Measurements from ENCODE around the gene IFNAR1. TPM values are rescaled to one million over a fixed set of nuclear protein-coding genes. Genes with fewer than 3 reads are reported as not detected.

Gene IFNAR1
- total and polyA plus RNA-seq, 9 of the 15 experiments (the other 6 are each of a cell fraction or from before 2014, with no cell fraction given), result 8.6 to 31.8 (median 14.8) TPM

GRCh38 chr21:33281096-33281652 is 43.6 kb upstream of the IFNAR1 start:
- no peak overlapping the region for H3K27ac ChIP-seq (ENCODE audit: extremely low read depth, low read depth, low read length)
- H3K4me3 ChIP-seq, result no peak overlapping the region
- no peaks in the 10 kb centered on the region for H4K20me1 ChIP-seq (replicated peaks; ENCODE audit: control insufficient read depth, insufficient read depth, low read length)
- WGBS (ENCODE audit: insufficient coverage, low coverage, missing lambda C conversion rate), result 67% methylated on average over 6 of the region's 6 CpGs
- ChIA-PET POLR2A (interaction anchor here (0.5 to 1.2 kb wide), 5 partner anchors 9 to 751 kb away, joined by 3 to 4 read pairs (median 3); partner anchors contain the start of genes IFNAR1 and IFNAR2), CTCF (ENCODE audit: low intra/inter-chr PET ratio) (interaction anchor here (0.6 kb wide), 1 partner anchor 79 kb away, joined by 3 read pairs; no protein-coding TSS in a partner anchor)
- FAIRE-seq (no peak), ATAC-seq (peak; percentile 37), DNase-seq (ENCODE audit: extremely low read depth in 1 of 4, low spot score in 3 of 4) (no peak)
- no peak overlapping the region for H3K4me2 ChIP-seq (ENCODE audit: insufficient read depth, low read length)
- H3K36me3 ChIP-seq (ENCODE audit: control insufficient read depth, insufficient read depth, low read length), result peaks cover 23% of the 10 kb centered on the region; the same call in 2 of the 3 replicates
- in situ Hi-C loops (cut with MboI) (no loop called here), intact Hi-C loops (cut with micrococcal nuclease) (no loop called here)
- H2AFZ ChIP-seq (ENCODE audit: low read depth, low read length), result no peak overlapping the region
- H3K9ac ChIP-seq (ENCODE audit: insufficient read depth in 1 of 2, low read depth in 2 of 2, low read length in 2 of 2), result no peak overlapping the region
- no peaks in the 10 kb centered on the region for H3K9me3 ChIP-seq (replicated peaks; ENCODE audit: control insufficient read depth, insufficient read depth, low read depth, low read length)
- no peaks in the 10 kb centered on the region for H3K9me1 ChIP-seq (ENCODE audit: control insufficient read depth, insufficient read depth, low read length)
- no TSS peak for BruUV-seq (replicated peaks)
- peaks cover 3 to 6% of the 10 kb centered on the region in 2 experiments; a peak in 3 of 5 replicates for H3K4me1 ChIP-seq (replicated peaks in 1 of 2; ENCODE audit: control insufficient read depth in 2 of 2, insufficient read depth in 2 of 2, low read length in 2 of 2)
- H3K79me2 ChIP-seq (ENCODE audit: control insufficient read depth, insufficient read depth, low read length), result no peaks in the 10 kb centered on the region
- no peaks in the 10 kb centered on the region for H3K27me3 ChIP-seq (ENCODE audit: control insufficient read depth in 2 of 2, insufficient read depth in 2 of 2, low read length in 2 of 2)
- TF ChIP-seq USF2 (CRISPR knock-in tag; IDR thresholded peaks at IDR 0.05), result no peak
- TF ChIP-seq TAL1 (IDR thresholded peaks at IDR 0.05), result peak; percentile 29; the same call in 1 of the 2 replicates
- no peak for TF ChIP-seq SMAD3 (CRISPR knock-in tag; conservative IDR thresholded peaks at IDR 0.05)
- no peak for TF ChIP-seq NFIC (IDR thresholded peaks at IDR 0.05)
- no peak for TF ChIP-seq PCBP1 (IDR thresholded peaks at IDR 0.05; ENCODE audit: low read depth, low read length, poor library complexity, severe bottlenecking)
- TF ChIP-seq TEAD4 (IDR thresholded peaks at IDR 0.05; ENCODE audit: low read length), result peak; percentile 26; the same call in 1 of the 2 replicates
- TF ChIP-seq TEAD4 (CRISPR knock-in tag; IDR thresholded peaks at IDR 0.05; ENCODE audit: borderline replicate concordance), result no peak
- TF ChIP-seq ZEB2 (IDR thresholded peaks at IDR 0.05), result no peak
- TF ChIP-seq ARID1B (IDR thresholded peaks at IDR 0.05), result peak; percentile 30; the same call in 1 of the 2 replicates
- TF ChIP-seq RCOR1 (IDR thresholded peaks at IDR 0.05; ENCODE audit: borderline replicate concordance in 1 of 2, low read depth in 2 of 2, low read length in 2 of 2), result 0 out of 4 replicates have a peak, but pooled peaks of 1 of the 2 experiments have one; percentile 40
- no peak for TF ChIP-seq NEUROD1 (IDR thresholded peaks at IDR 0.05; ENCODE audit: borderline replicate concordance, low read depth, low read length, partially characterized antibody)
- no peak for TF ChIP-seq PTBP1 (IDR thresholded peaks at IDR 0.05; ENCODE audit: low read depth, low read length)
- TF ChIP-seq JUND (IDR thresholded peaks at IDR 0.05; ENCODE audit: borderline replicate concordance, low read depth, low read length), result no peak
- no peak for TF ChIP-seq JUND (tag; IDR thresholded peaks at IDR 0.05; ENCODE audit: borderline replicate concordance, low read depth, low read length)
- TF ChIP-seq CBFA2T3 (IDR thresholded peaks at IDR 0.05), result peak; percentile 69
- TF ChIP-seq CBFA2T2 (conservative IDR thresholded peaks at IDR 0.05), result peak; percentile 34; the same call in 1 of the 2 replicates
- no peak for TF ChIP-seq ZNF165 (CRISPR knock-in tag; IDR thresholded peaks at IDR 0.05; ENCODE audit: borderline replicate concordance)
- no peak for TF ChIP-seq ZNF212 (CRISPR knock-in tag; IDR thresholded peaks at IDR 0.05)
- TF ChIP-seq POLR2AphosphoS2 (IDR thresholded peaks at IDR 0.05; ENCODE audit: low read length), result no peak
- TF ChIP-seq ZMIZ1 (IDR thresholded peaks at IDR 0.05; ENCODE audit: low read depth in 2 of 2, low read length in 2 of 2), result no peak
- no peak for TF ChIP-seq STAT5A (IDR thresholded peaks at IDR 0.05; ENCODE audit: borderline replicate concordance, low read length)
